SK-N-SH (cell line): ENCODE measurements around the gene OR7D2. TPM values are rescaled to one million over a fixed set of nuclear protein-coding genes. Genes with fewer than 3 reads are reported as not detected.

Experiments used
- CTCF ChIA-PET: fragments of 300-600, 350-600 bp; formaldehyde crosslinking; extraction: SDS; loops from one replicate; lab custom pipeline; 2021; lab: Yijun Ruan, JAX
- POLR2A ChIA-PET: fragments of 350-600 bp; sonication (Branson Sonifier 250); formaldehyde crosslinking; extraction: SDS; loops from one replicate; lab custom pipeline; 2020; ENCODE audit warnings: antibody characterized with exemption, inconsistent platforms; lab: Yijun Ruan, JAX
- DNase-seq: peaks from one replicate; pipeline ENCODE4 v3.0.0; 2012
- H2AFZ ChIP-seq: fragments of 200-600 bp; sonication (generic); 2 replicates; pipeline ENCODE4 v1.8.1; 2016; ENCODE audit warnings: antibody characterized with exemption, mild to moderate bottlenecking, low read depth
- H3F3A ChIP-seq: fragments of 200-600 bp; sonication (generic); replicated peaks from 2 replicates; pipeline ENCODE3; 2016; ENCODE audit warnings: antibody characterized with exemption, mild to moderate bottlenecking; ENCODE audit not compliant: insufficient read depth
- H3K27ac ChIP-seq, 2 experiments: fragments of 200-500 bp in 1 of 2; fragments of 200-600 bp in 1 of 2; sonication (Bioruptor generic) in 1 of 2; sonication (generic), shearing (Covaris generic) in 1 of 2; 2 replicates each; pipeline versions ENCODE4 v1.5.1 to v1.6.1; 2014 to 2016; ENCODE audit warnings: low read depth in 2 of 2, inconsistent platforms in 1 of 2, low read length in 1 of 2, mild to moderate bottlenecking in 1 of 2, mixed read lengths in 1 of 2
- H3K27me3 ChIP-seq: fragments of 200-600 bp; sonication (generic), shearing (Covaris generic); 2 replicates; pipeline ENCODE4 v1.6.1; 2016; ENCODE audit warnings: mixed run types; ENCODE audit not compliant: insufficient read depth
- H3K36me3 ChIP-seq, 2 experiments: fragments of 200-500 bp in 1 of 2; fragments of 200-600 bp in 1 of 2; sonication (Bioruptor generic) in 1 of 2; sonication (generic) in 1 of 2; replicated peaks in 1 of 2; 2 replicates each; pipeline versions ENCODE3 to v1.5.1; 2014 to 2016; ENCODE audit warnings: low read length in 1 of 2, mild to moderate bottlenecking in 1 of 2; ENCODE audit not compliant: insufficient read depth in 2 of 2, control insufficient read depth in 1 of 2
- H3K4me1 ChIP-seq, 2 experiments: fragments of 200-500 bp in 1 of 2; fragments of 200-600 bp in 1 of 2; sonication (Bioruptor generic) in 1 of 2; sonication (generic), shearing (Covaris generic) in 1 of 2; 2 replicates each; pipeline versions ENCODE4 v1.5.1 to v1.6.1; 2014 to 2016; ENCODE audit warnings: low read depth in 1 of 2, low read length in 1 of 2, mixed run types in 1 of 2; ENCODE audit not compliant: insufficient read depth in 2 of 2, control insufficient read depth in 1 of 2
- H3K4me2 ChIP-seq: fragments of 200-600 bp; sonication (generic), shearing (Covaris generic); 2 replicates; pipeline ENCODE4 v1.6.1; 2017; ENCODE audit warnings: mixed run types
- H3K4me3 ChIP-seq, 2 experiments: fragments of 200-500 bp in 1 of 2; fragments of 200-600 bp in 1 of 2; sonication (Bioruptor generic) in 1 of 2; sonication (generic), shearing (Covaris generic) in 1 of 2; 2 replicates each; pipeline versions ENCODE4 v1.5.1 to v1.8.1; 2014 to 2016; ENCODE audit warnings: low read depth in 2 of 2, inconsistent platforms in 1 of 2, low read length in 1 of 2, mild to moderate bottlenecking in 1 of 2, mixed read lengths in 1 of 2, moderate library complexity in 1 of 2
- H3K79me2 ChIP-seq: fragments of 200-600 bp; sonication (generic); 2 replicates; pipeline ENCODE4 v1.8.1; 2017; ENCODE audit warnings: mild to moderate bottlenecking; ENCODE audit not compliant: insufficient read depth
- H3K9ac ChIP-seq: fragments of 200-600 bp; sonication (generic); 2 replicates; pipeline ENCODE4 v1.6.1; 2017; ENCODE audit warnings: mixed run types
- H3K9me2 ChIP-seq: fragments of 200-600 bp; sonication (generic); 2 replicates; pipeline ENCODE4 v1.6.1; 2017; ENCODE audit warnings: mixed run types
- H3K9me3 ChIP-seq: fragments of 200-600 bp; sonication (generic); 2 replicates; pipeline ENCODE4 v1.6.1; 2017; ENCODE audit warnings: mixed run types, mild to moderate bottlenecking, moderate library complexity
- H4K20me1 ChIP-seq: fragments of 200-600 bp; sonication (generic); 2 replicates; pipeline ENCODE4 v1.6.1; 2017; ENCODE audit warnings: mild to moderate bottlenecking, mixed run types; ENCODE audit not compliant: insufficient read depth
- CHD2 ChIP-seq: fragments of 150-350 bp; IDR thresholded peaks from 2 replicates; pipeline ENCODE4 v1.6.1; 2018; ENCODE audit warnings: low read length; ENCODE audit not compliant: partially characterized antibody
- CTCF ChIP-seq: fragments of 200-600 bp; sonication (generic); IDR thresholded peaks from 2 replicates; pipeline ENCODE4 v1.6.1; 2017; ENCODE audit warnings: antibody characterized with exemption, mild to moderate bottlenecking, moderate library complexity
- ELF1 ChIP-seq: IDR thresholded peaks from 2 replicates; pipeline ENCODE4 v1.4.0; 2012
- EP300 ChIP-seq, 2 experiments: IDR thresholded peaks; 2 replicates each; pipeline versions ENCODE4 v1.4.0 to v1.6.1; 2012; ENCODE audit warnings: borderline replicate concordance in 1 of 2, low read depth in 1 of 2, low read length in 1 of 2
- EZH2phosphoT487 ChIP-seq: fragments of 200-600 bp; sonication (generic); IDR thresholded peaks from 2 replicates; pipeline ENCODE4 v1.6.1; 2017; ENCODE audit warnings: low read depth, mixed run types, mild to moderate bottlenecking, antibody characterized with exemption, moderate library complexity, borderline replicate concordance
- FOXJ3 ChIP-seq: sonication (generic); formaldehyde crosslinking; IDR thresholded peaks from 2 replicates; pipeline ENCODE4 v1.5.1; 2020; ENCODE audit warnings: mild to moderate bottlenecking, missing genetic modification reagents
- GABPA ChIP-seq: IDR thresholded peaks from 2 replicates; pipeline ENCODE4 v1.4.0; 2012; ENCODE audit warnings: low read depth, mild to moderate bottlenecking
- GATA2 ChIP-seq: sonication (generic); formaldehyde crosslinking; IDR thresholded peaks from 2 replicates; pipeline ENCODE4 v1.5.0; 2020; ENCODE audit warnings: mild to moderate bottlenecking, missing genetic modification reagents
- IRF3 ChIP-seq: fragments of 150-350 bp; IDR thresholded peaks from 2 replicates; pipeline ENCODE4 v1.6.1; 2016; ENCODE audit warnings: mild to moderate bottlenecking, low read depth, low read length
- MAX ChIP-seq: IDR thresholded peaks from 2 replicates; pipeline ENCODE4 v1.4.0; 2012; ENCODE audit warnings: low read depth
- MEF2A ChIP-seq: IDR thresholded peaks from 2 replicates; pipeline ENCODE4 v1.4.0; 2012; ENCODE audit warnings: low read depth, borderline replicate concordance
- MXI1 ChIP-seq: IDR thresholded peaks from 2 replicates; pipeline ENCODE4 v1.6.1; 2012; ENCODE audit warnings: mild to moderate bottlenecking, low read depth, low read length, improper control_type of control experiment
- NFIC ChIP-seq: IDR thresholded peaks from 2 replicates; pipeline ENCODE4 v1.4.0; 2012; ENCODE audit warnings: borderline replicate concordance
- NRF1 ChIP-seq: IDR thresholded peaks from 2 replicates; pipeline ENCODE4 v1.6.1; 2012; ENCODE audit warnings: low read depth, mild to moderate bottlenecking, low read length
- POLR2AphosphoS5 ChIP-seq: IDR thresholded peaks from 2 replicates; pipeline ENCODE4 v1.6.1; 2012; ENCODE audit warnings: low read depth, low read length
- RCOR1 ChIP-seq: fragments of 150-350 bp; IDR thresholded peaks from 2 replicates; pipeline ENCODE4 v1.6.1; 2017; ENCODE audit warnings: antibody characterized with exemption, low read length
- RFX5 ChIP-seq: IDR thresholded peaks from 2 replicates; pipeline ENCODE4 v1.6.1; 2012; ENCODE audit warnings: mild to moderate bottlenecking, improper control_type of control experiment, low read length
- RXRA ChIP-seq: IDR thresholded peaks from 2 replicates; pipeline ENCODE4 v1.4.0; 2012; ENCODE audit warnings: low read depth, mild to moderate bottlenecking, borderline replicate concordance
- SIN3A ChIP-seq: IDR thresholded peaks from 2 replicates; pipeline ENCODE4 v1.6.1; 2012; ENCODE audit warnings: low read depth, mild to moderate bottlenecking, low read length, moderate library complexity, borderline replicate concordance
- TAF1 ChIP-seq: IDR thresholded peaks from 2 replicates; pipeline ENCODE4 v1.6.1; 2012; ENCODE audit warnings: low read depth, mild to moderate bottlenecking, low read length, moderate library complexity, borderline replicate concordance
- TCF12 ChIP-seq: IDR thresholded peaks from 2 replicates; pipeline ENCODE4 v1.4.0; 2012
- TEAD4 ChIP-seq: IDR thresholded peaks from 2 replicates; pipeline ENCODE4 v1.4.0; 2012; ENCODE audit warnings: mild to moderate bottlenecking, borderline replicate concordance; ENCODE audit not compliant: insufficient read depth
- USF1 ChIP-seq: IDR thresholded peaks from 2 replicates; pipeline ENCODE4 v1.4.0; 2012; ENCODE audit warnings: low read depth, borderline replicate concordance
- USF2 ChIP-seq: fragments of 150-350 bp; IDR thresholded peaks from 2 replicates; pipeline ENCODE4 v1.6.1; 2017; ENCODE audit warnings: antibody characterized with exemption, low read length, low read depth, borderline replicate concordance
- YY1 ChIP-seq: IDR thresholded peaks from 2 replicates; pipeline ENCODE4 v1.4.0; 2012; ENCODE audit warnings: low read depth, mild to moderate bottlenecking
- WGBS: methylation state at CpG from one replicate; pipeline ENCODE4 v1.1.6; 2017; ENCODE audit warnings: low lambda C conversion rate; 5-methylcytosine and 5-hydroxymethylcytosine counted together
- polyA plus RNA-seq, 3 experiments: library from polyadenylated mRNA; depleted of rRNA; stranded (reverse); fragments of >200 nt; gene quantifications; 2 replicates each; pipeline ENCODE4 v1.2.3, GENCODE V29; 2012

The OR7D2 gene
- polyA plus RNA-seq, 1 of the 3 experiments (the other 2 are of a cell fraction): not detected

- no peaks in the 10 kb centered on the region for H3K4me1 ChIP-seq
- no peak overlapping the region for H3K4me2 ChIP-seq
- H3K9me2 ChIP-seq: no peaks in the 10 kb centered on the region
- H3K27me3 ChIP-seq: peaks cover 6% of the 10 kb centered on the region; the same call in 1 of the 2 replicates
- POLR2A ChIA-PET: no interaction called here
- no peak overlapping the region for H3K9ac ChIP-seq
- H3K79me2 ChIP-seq: no peaks in the 10 kb centered on the region
- no peaks in the 10 kb centered on the region for H4K20me1 ChIP-seq
- no peak overlapping the region for H2AFZ ChIP-seq
- no peak for TF ChIP-seq CTCF
- TF ChIP-seq ELF1: no peak
- TF ChIP-seq GABPA: no peak
- TF ChIP-seq GATA2 (CRISPR knock-in tag): no peak
- no peak for TF ChIP-seq POLR2AphosphoS5
- no peak for TF ChIP-seq MAX
- no peak for TF ChIP-seq USF2
- TF ChIP-seq RCOR1: no peak
- no peak for TF ChIP-seq TEAD4
- no peak for TF ChIP-seq USF1
- TF ChIP-seq MEF2A: no peak
- TF ChIP-seq TCF12: no peak
- no peak for TF ChIP-seq NFIC
- no peak for TF ChIP-seq RXRA
- TF ChIP-seq, all 33 proteins: peak for 0
- no peak overlapping the region for H3K27ac ChIP-seq
- H3K4me3 ChIP-seq: no peak overlapping the region
- no peaks in the 10 kb centered on the region for H3K36me3 ChIP-seq
- H3F3A ChIP-seq: no peaks in the 10 kb centered on the region
- CTCF ChIA-PET: no interaction called here
- WGBS: 42% methylated on average over 15 of the region's 17 CpGs
- H3K9me3 ChIP-seq: no peaks in the 10 kb centered on the region
- DNase-seq: no peak
Observed at GRCh38 chr19:9183000-9183399, 4.2 kb downstream of the OR7D2 start.

- no peak overlapping the region for H3K4me3 ChIP-seq
- H3K9ac ChIP-seq: no peak overlapping the region
- no peaks in the 10 kb centered on the region for H4K20me1 ChIP-seq
- H3K9me2 ChIP-seq: no peaks in the 10 kb centered on the region
- WGBS: 32% methylated on average over 6 of the region's 6 CpGs
- DNase-seq: no peak
- H3K4me2 ChIP-seq: no peak overlapping the region
- no peaks in the 10 kb centered on the region for H3F3A ChIP-seq
- H3K27me3 ChIP-seq: no peaks in the 10 kb centered on the region; the same call in 1 of the 2 replicates
- H3K79me2 ChIP-seq: no peaks in the 10 kb centered on the region
- H3K27ac ChIP-seq: no peak overlapping the region
- CTCF ChIA-PET: no interaction called here
- TF ChIP-seq RXRA (no peak), TEAD4 (no peak), TAF1 (no peak), MXI1 (no peak), NFIC (no peak), IRF3 (no peak), EZH2phosphoT487 (no peak), ELF1 (no peak), CHD2 (no peak), RFX5 (no peak), TCF12 (no peak), EP300 (IDR thresholded peaks at IDR 0.05; ENCODE audit: borderline replicate concordance in 1 of 2, low read depth in 1 of 2, low read length in 1 of 2) (no peak), NRF1 (no peak), MEF2A (no peak), POLR2AphosphoS5 (no peak), FOXJ3 (CRISPR knock-in tag) (no peak), YY1 (no peak), SIN3A (no peak)
- TF ChIP-seq, all 33 proteins: peak for 0
- POLR2A ChIA-PET: no interaction called here
- Histone ChIP-seq H3K9me3 (no peaks in the 10 kb centered on the region), H3K4me1 (no peaks in the 10 kb centered on the region), H2AFZ (no peak overlapping the region), H3K36me3 (no peaks in the 10 kb centered on the region)
Observed at GRCh38 chr19:9187191-9187590, 8.4 kb downstream of the OR7D2 start.
